Adrenal gland (tissue), 12 donors: ENCODE measurements around the gene DOLPP1. TPM values are rescaled to one million over a fixed set of nuclear protein-coding genes. Genes with fewer than 3 reads are reported as not detected.

ENCODE experiments used
- DNase-seq, 7 donors: peaks; one replicate each; pipeline ENCODE4 v3.0.0-alpha.2; 2019 to 2020
- H3K27ac ChIP-seq, 5 donors: fragments of 200-600 bp; sonication (generic) in 4 of 5; 1 replicate in 3 of 5; 2 replicates in 2 of 5; pipeline versions ENCODE4 v1.5.1 to v1.8.0; 2016 to 2020; ENCODE audit warnings: mild to moderate bottlenecking in 1 of 5
- H3K27me3 ChIP-seq: fragments of 200-600 bp; 2 replicates; pipeline ENCODE4 v1.8.0; 2021
- H3K36me3 ChIP-seq, 2 donors: fragments of 200-600 bp; replicated peaks in 1 of 2; 1 replicate in 1 of 2; 2 replicates in 1 of 2; pipeline versions ENCODE4 v1.5.1 to v1.8.0; 2018 to 2022
- H3K4me1 ChIP-seq, 2 donors: fragments of 200-600 bp; replicated peaks in 1 of 2; 1 replicate in 1 of 2; 2 replicates in 1 of 2; pipeline versions ENCODE4 v1.5.1 to v1.8.0; 2018 to 2021
- H3K4me3 ChIP-seq, 4 donors: fragments of 200-600 bp; sonication (generic) in 3 of 4; one replicate each; pipeline ENCODE4 v1.5.1; 2016 to 2018
- H3K9me3 ChIP-seq, 3 donors: fragments of 200-600 bp; sonication (generic) in 1 of 3; replicated peaks in 1 of 3; 1 replicate in 2 of 3; 2 replicates in 1 of 3; pipeline versions ENCODE4 v1.5.1 to v1.8.0; 2016 to 2021
- CTCF ChIP-seq, 6 experiments: fragments of 450-650 bp in 4 of 6; fragments of 200-600 bp in 2 of 6; sonication (generic) in 1 of 6; IDR thresholded peaks; 1 replicate in 5 of 6; 2 replicates in 1 of 6; pipeline versions ENCODE4 v1.5.1 to v1.8.0; 2016 to 2021; ENCODE audit warnings: antibody characterized with exemption in 6 of 6, mild to moderate bottlenecking in 2 of 6, moderate library complexity in 1 of 6
- POLR2A ChIP-seq, 2 donors: fragments of 450-650 bp; IDR thresholded peaks; one replicate each; pipeline ENCODE4 v1.6.1; 2017; ENCODE audit warnings: antibody characterized with exemption in 2 of 2, mild to moderate bottlenecking in 2 of 2, moderate library complexity in 1 of 2
- WGBS, 4 donors: extraction: QIAGEN DNeasy Blood & Tissue Kit in 2 of 4; methylation state at CpG; one replicate each; pipeline versions ENCODE4 v1.1.5 to v1.1.7; 2013 to 2017; 5-methylcytosine and 5-hydroxymethylcytosine counted together
- intact Hi-C, 2 donors: fragments of 100-400 bp; cut with DNase I; formaldehyde crosslinking; loops; one replicate each; pipeline versions ENCODE4 v1.14.1 to v1.15.0; 2022 to 2023
- polyA plus RNA-seq, 3 donors: library from polyadenylated mRNA; stranded (reverse); fragments of 200-250 nt in 2 of 3; fragments of 350-450 nt in 1 of 3; fragmentation: Illumina TruSeq in 1 of 3; extraction: RNeasy Lipid Tissue Mini Kit (QIAGEN cat#74804) in 1 of 3; gene quantifications; one replicate each; pipeline ENCODE4 v1.2.3, GENCODE V29; 2013 to 2014
- total RNA-seq, 9 donors: library from RNA; depleted of rRNA in 4 of 9; stranded (reverse); fragments of >200 nt in 4 of 9; fragments of 120-200 nt in 1 of 9; fragmentation: NEBNext Ultra II Directional in 1 of 9; extraction: Animal tissue kit (Norgen Biotek cat#: 25700) in 1 of 9; gene quantifications; one replicate each; pipeline versions ENCODE4 v1.1.0 to v1.2.4, GENCODE V29; 2013 to 2023
- donor health status: healthy with polysubstance abuse.
- donor health status: Bipolar disorder and iron deficiency.
- donor health status: DM: yes; HTN: yes; CAD: no.
- donor health status: DM: no; HTN: no; CAD: no.
- donor health status: DM: no; HTN: no; CAD: no.
- donor health status: DM: yes; HTN: yes; CAD: no.

DOLPP1 gene
- total and polyA plus RNA-seq, 12 donors = 4.4 to 31.8 (median 19.2) TPM

- H3K27ac ChIP-seq = peak overlapping the region; percentile 16 to 77 (median 42)
- H3K9me3 ChIP-seq = no peaks in the 10 kb centered on the region
- 89 to 95% (median 92%) methylated on average over 18 to 21 of the region's 21 CpGs for whole genome bisulfite sequencing, 4 donors
- no peak for TF ChIP-seq CTCF (IDR thresholded peaks at IDR 0.05)
- no peak for TF ChIP-seq POLR2A (IDR thresholded peaks at IDR 0.05)
- no peak overlapping the region for H3K4me3 ChIP-seq
- H3K4me1 ChIP-seq = peaks cover 15 to 22% of the 10 kb centered on the region in 2 donors
- peaks cover 0 to 30% of the 10 kb centered on the region in 2 donors for H3K36me3 ChIP-seq
- DNase-seq = no peak
- no peaks in the 10 kb centered on the region for H3K27me3 ChIP-seq
- intact Hi-C loops = no loop called here
Observed at GRCh38 chr9:129095170-129095667, 14.3 kb downstream of the DOLPP1 start.

- no peaks in the 10 kb centered on the region for H3K9me3 ChIP-seq
- WGBS, 4 donors = 92 to 100% (median 93%) methylated on average over 4 to 12 of the region's 12 CpGs
- peak overlapping the region in 1 of 5 donors; percentile 77 for H3K27ac ChIP-seq
- no peak for TF ChIP-seq CTCF (IDR thresholded peaks at IDR 0.05)
- no peak for TF ChIP-seq POLR2A (IDR thresholded peaks at IDR 0.05)
- H3K36me3 ChIP-seq = peaks cover 0 to 30% of the 10 kb centered on the region in 2 donors
- H3K27me3 ChIP-seq = no peaks in the 10 kb centered on the region
- H3K4me1 ChIP-seq = peaks cover 15 to 18% of the 10 kb centered on the region in 2 donors
- DNase-seq = no peak
- intact Hi-C loops = no loop called here
- no peak overlapping the region for H3K4me3 ChIP-seq
Observed at GRCh38 chr9:129095908-129096307, 15.0 kb downstream of the DOLPP1 start.

- no peak for DNase-seq
- WGBS, 4 donors = 92 to 94% (median 92%) methylated on average over 11 to 16 of the region's 16 CpGs
- peaks cover 15 to 18% of the 10 kb centered on the region in 2 donors for H3K4me1 ChIP-seq
- H3K27ac ChIP-seq = no peak overlapping the region
- intact Hi-C loops = no loop called here
- TF ChIP-seq CTCF (IDR thresholded peaks at IDR 0.05) = no peak
- TF ChIP-seq POLR2A (IDR thresholded peaks at IDR 0.05) = no peak
- no peaks in the 10 kb centered on the region for H3K27me3 ChIP-seq
- no peaks in the 10 kb centered on the region for H3K9me3 ChIP-seq
- H3K4me3 ChIP-seq = no peak overlapping the region
- peaks cover 0 to 30% of the 10 kb centered on the region in 2 donors for H3K36me3 ChIP-seq
Observed at GRCh38 chr9:129097671-129098306, 16.9 kb downstream of the DOLPP1 start.

- WGBS, 4 donors = 95 to 97% (median 96%) methylated on average over 7 to 11 of the region's 11 CpGs
- Histone ChIP-seq H3K27ac (no peak overlapping the region), H3K27me3 (no peaks in the 10 kb centered on the region), H3K9me3 (no peaks in the 10 kb centered on the region), H3K4me1 (peaks cover 15 to 18% of the 10 kb centered on the region in 2 donors), H3K36me3 (peaks cover 0 to 30% of the 10 kb centered on the region in 2 donors), H3K4me3 (no peak overlapping the region)
- no peak for TF ChIP-seq CTCF (IDR thresholded peaks at IDR 0.05)
- TF ChIP-seq POLR2A (IDR thresholded peaks at IDR 0.05) = no peak
- intact Hi-C loops = no loop called here
- DNase-seq = no peak
Observed at GRCh38 chr9:129098328-129098727, 17.4 kb downstream of the DOLPP1 start.
